Measurements from ENCODE around the gene CCDC88B.

DNA sequence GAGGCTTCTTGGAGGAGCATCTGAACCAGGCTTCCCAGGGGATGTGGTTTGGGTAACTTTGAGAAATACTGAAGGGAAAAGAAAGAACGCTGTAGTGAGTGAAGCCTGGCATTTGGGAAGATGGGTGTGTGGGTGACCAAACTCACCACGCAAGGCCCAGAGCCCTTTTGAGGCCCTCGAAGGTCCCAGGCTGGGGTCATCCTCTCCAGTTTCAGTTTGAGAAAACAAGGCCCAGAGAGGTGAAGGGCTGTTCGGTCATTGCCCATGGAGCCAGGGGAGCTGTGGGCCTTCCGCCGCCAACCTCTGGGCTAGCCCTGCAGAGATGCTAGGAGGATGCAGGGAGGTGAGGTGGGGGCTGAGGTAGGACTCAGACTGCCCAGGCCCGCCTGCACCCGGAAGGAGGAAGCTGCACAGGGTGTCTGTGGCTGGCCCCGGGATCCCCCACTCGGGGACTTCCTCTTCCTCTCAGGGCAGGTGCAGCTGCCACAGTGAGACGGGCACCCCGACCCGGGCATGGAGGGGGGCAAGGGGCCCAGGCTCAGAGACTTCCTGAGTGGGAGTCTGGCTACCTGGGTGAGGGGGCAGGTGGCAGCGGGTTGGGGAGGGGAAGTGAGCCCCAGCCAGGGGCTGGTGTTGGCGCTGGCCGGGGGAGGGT is at the start of gene CCDC88B:
- TF ChIP-seq, protein P1, sequence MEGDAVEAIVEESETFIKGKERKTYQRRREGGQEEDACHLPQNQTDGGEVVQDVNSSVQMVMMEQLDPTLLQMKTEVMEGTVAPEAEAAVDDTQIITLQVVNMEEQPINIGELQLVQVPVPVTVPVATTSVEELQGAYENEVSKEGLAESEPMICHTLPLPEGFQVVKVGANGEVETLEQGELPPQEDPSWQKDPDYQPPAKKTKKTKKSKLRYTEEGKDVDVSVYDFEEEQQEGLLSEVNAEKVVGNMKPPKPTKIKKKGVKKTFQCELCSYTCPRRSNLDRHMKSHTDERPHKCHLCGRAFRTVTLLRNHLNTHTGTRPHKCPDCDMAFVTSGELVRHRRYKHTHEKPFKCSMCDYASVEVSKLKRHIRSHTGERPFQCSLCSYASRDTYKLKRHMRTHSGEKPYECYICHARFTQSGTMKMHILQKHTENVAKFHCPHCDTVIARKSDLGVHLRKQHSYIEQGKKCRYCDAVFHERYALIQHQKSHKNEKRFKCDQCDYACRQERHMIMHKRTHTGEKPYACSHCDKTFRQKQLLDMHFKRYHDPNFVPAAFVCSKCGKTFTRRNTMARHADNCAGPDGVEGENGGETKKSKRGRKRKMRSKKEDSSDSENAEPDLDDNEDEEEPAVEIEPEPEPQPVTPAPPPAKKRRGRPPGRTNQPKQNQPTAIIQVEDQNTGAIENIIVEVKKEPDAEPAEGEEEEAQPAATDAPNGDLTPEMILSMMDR (conservative IDR thresholded peaks at IDR 0.05 in 1 of 2, IDR thresholded peaks at IDR 0.05 in 1 of 2; ENCODE audit: low read depth in 1 of 2, low read length in 2 of 2), result no peak
- no peak for TF ChIP-seq EZH2 (IDR thresholded peaks at IDR 0.05; ENCODE audit: low read length, missing control alignments)

Measured in fibroblast of lung (primary cell).